Non-pigmented ciliary epithelial cell (primary cell): ENCODE data around the gene ADSL.
"Not testable (repeated sequence)": the region's sequence is repeated elsewhere in the genome, so short reads cannot be mapped to it uniquely, and the experiment has no call there.

ENCODE experiments used
- DNase-seq: peaks from one replicate; pipeline ENCODE4 v3.0.0-alpha.2; 2010; ENCODE audit warnings: low read depth

ADSL gene

DNA sequence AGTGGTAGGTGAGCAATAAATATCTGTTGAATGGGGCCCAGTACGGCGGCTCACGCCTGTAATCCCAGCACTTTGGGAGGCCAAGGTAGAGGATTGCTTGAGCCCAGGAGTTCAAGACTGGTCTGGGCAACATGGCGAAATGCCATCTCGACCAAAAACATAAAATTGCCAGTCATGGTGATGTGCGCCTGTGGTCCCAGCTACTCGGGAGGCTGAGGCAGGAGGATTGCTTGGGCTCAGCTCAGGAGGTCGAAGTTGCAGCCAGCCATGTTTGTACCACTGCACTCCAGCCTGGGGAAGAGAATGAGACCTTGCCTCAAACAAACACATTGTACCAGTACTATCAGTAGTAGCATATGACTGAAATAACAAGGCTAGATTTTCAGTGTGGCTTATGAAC, 28.3 kb downstream of the ADSL start:
- DNase-seq: no peak

DNA sequence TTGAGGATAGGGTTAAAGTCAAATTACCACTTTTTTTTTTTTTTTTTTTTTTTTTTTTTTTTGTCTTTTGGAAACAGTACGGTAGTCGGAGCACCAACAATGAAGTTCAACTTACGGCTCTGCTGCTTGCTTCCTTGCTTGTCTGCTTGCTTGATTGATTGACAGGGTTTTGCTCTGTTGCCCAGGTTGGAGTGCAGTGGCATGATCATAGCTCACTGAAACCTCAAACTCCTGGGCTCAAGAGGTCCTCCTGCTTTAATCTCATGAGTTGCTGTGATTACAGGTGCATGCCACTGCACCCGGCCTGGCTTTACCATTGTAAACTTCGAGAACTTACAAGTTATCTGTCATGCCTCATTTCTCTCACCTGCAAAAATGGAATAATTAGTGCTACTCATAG, 29.8 kb downstream of the ADSL start:
- no peak for DNase-seq

DNA sequence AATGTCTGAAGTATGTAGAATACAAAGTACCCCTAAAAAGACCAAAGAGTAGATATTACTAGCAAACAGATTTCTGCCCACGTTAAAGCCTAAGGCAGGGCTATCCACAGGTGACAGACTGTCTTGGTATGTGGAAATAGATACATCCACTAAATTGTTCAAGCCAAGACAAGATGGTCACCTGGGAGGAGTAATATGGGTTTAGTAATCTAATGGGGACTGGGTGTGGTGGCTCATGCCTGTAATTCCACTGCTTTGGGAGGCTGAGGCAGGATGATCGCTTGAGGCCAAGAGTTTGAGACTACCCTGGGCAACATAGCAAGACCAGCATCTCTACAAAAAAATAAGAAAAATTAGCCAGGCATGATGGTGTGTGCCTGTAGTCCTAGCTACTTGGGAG, 31.6 kb downstream of the ADSL start:
- no peak for DNase-seq

DNA sequence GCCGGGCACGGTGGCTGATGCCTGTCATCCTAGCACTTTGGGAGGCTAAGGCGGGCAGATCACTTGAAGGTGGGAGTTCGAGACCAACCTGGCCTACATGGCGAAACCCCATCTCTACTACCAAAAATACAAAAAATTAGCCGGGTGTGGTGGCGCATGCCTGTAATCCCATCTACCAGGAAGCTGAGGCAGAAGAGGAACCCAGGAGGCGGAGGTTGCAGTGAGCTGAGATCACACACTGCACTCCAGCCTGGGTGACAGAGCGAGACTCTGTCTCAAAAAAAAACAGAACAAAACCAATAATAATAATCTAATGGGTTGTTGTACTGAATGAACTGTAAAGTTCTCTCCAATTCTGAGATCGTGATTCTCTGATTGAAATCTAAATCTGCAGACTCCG, 32.1 kb downstream of the ADSL start:
- not testable (repeated sequence) for DNase-seq

DNA sequence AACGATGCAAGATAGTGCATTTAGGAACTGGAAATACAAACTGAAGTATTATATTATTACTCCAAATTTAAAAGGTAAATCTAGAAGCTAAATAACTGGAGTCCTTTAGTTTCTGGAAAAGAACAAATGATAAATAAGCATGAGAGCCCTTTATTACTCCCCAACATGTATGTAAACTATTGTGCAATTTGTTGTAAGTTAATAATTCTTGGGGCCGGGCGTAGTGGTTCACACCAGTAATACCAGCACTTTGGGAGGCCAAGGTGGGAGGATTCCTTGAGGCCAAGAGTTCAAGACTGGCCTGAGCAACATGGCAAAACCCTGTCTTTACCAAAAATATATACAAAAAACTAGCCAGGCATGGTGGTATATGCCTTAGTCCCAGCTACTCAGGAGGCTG, 35.2 kb downstream of the ADSL start:
- no peak for DNase-seq

DNA sequence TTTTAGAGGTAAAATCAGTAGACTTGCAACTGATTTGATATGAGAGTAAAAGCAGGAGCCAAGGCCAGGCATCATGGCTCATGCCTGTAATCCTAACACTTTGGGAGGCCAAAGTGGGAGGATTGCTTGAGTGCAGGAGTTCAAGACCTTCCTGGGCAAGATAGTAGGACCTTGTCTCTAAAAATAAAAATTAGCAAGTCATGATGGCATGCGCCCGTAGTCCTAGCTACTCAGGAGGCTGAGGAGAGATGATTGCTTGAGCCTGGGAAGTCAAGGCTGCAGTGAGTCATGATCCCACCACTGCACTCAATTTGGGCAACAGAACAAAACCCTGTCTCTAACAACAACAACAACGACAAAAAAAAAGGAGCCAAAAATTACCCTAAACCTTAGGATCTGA, 37.6 kb downstream of the ADSL start:
- DNase-seq: peak; percentile 40

DNA sequence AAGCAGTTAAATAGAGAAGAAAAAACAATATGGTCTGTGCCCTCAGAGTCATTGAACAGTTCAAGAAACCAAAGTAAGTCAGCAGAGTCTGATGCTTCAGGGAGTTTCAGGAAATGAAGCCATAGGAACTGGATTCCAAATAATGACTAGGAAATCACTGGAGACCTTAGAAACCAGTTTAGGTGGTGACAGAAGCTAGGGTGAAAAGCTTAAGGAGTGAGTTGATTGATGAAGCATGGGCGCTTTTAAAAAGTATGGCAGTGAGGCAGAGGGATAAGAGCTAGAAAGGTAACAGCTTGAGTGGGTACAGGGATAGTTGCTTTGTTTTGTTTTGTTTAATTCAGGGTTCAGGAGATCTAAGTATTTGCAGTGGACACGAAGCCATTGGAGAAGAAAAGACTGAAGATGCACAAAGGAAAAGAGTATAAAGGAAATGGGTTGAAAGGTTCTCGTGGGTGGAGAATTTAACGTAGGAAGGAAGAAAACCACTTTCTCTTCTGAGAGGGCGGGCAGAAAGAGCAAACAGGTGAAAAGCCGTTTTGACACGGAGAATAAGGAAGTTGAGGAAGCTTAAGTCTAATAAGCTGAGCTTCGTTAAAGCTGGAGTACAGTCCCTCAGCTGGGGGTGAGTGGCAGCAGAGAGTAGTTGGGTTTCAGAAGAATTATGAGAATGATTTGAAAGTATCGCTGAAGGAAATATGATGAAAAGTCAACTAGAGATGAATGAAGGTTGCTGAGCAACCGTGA, 38.9 kb downstream of the ADSL start:
- no peak for DNase-seq

DNA sequence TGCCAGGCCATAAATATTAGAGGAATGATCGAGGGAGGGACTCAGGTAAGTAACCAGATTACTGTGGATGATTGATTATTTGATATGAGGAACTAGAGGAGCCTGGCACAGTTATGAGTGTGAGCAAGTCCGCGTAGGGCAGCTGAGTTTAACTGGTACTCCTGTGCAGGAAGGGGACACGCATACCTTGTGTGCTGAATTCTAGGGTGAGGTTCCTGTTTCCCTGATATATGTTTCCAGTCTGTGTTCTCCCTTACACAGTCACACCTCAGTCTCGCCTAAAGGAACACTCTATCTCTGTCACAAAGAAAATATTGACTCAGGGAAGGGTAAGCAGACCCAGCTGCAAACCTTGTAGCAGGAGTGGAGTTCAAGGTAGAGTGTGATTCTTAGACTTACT, 41.4 kb downstream of the ADSL start:
- no peak for DNase-seq

DNA sequence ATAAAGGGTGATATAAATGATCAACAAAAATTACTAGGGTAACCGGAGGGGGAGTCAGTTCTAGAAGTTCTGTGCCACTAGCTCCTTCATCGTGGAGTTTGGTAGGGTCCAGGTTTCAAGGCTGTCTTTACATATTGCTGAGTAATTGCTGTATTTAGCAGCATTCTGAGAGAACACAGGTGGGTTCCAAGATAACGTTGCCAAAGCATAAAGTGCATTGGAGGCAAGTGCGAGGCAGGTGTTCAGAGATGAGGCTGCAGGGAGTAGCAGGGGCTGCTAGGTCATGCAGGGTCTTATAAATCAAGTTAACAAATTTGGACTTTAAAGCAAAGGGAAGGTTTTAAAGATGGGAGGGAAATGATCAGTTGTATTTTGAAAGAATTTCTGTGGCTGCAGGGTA, 41.9 kb downstream of the ADSL start:
- no peak for DNase-seq

DNA sequence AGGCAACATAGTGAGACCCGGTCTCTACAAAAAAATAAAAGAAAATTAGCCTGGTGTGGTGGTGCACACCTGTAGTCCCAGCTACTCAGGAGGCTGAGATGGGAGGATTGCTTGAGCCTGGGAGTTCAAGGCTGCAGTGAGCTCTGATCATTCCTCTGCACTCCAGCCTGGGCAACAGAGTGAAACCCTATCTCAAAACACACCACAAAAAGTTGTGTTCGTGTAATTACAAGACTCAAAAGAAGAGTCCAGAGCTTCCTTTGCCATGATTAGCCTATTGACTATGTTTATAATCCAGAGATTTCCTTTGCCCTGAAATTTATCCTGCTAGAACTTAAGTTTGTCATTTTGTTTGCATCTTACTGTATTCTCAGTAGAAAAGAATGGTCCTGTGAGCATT, 45.1 kb downstream of the ADSL start:
- no peak for DNase-seq

DNA sequence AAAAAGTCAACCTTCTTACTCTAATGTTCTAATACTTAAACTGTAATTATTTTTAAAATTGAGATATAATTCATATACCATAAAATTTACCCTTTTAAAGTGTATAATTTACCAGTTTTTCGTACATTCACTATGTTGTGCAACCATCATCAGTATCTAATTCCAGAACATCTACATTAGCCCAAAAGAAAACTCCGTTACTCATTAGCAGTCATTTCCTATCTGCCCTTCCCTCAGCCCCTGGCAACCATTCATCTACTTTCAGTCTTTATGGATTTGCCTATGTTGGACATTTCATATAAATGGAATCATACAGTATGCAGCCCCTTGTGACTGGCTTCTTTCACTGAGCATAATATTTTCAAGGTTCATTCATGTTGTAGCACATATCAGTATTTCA, 46.3 kb downstream of the ADSL start:
- no peak for DNase-seq

DNA sequence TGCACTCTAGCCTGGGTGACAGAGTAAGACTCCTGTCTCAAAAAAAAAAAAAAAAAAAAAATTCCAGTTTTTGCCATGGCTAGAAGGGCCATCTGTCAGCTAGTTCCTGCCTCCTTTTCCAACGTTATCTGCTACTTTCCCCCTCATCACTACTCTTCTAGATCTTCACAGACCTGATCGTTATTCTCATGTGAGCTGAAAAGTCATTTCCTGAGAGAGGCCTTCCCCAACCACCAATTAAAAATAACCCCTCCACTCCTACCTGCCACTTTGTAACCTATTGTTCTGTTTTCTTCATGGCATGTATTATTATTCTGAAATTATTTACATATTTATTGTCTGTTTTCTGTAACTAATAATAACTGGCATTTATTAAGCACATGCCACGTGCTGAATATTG, 48.3 kb downstream of the ADSL start:
- no peak for DNase-seq

DNA sequence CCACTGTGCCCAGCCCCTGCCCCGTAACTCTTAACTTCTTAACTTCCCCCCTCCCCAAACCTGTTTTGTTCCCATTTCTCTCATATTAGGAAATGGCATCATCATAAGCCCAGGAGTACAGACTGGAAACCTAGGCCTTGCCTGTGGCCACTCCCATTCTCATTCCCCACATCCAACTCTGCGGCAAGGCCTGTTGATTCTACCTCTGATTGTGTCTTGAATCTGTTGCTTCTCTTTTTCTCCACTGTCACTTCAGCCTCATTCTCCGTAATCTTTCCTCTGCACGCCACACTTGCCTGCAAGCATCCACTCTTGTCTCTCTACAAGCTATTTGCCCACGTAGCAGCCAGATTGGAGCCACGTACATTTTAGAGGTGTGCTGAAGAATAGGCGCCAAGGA, 49.3 kb downstream of the ADSL start:
- no peak for DNase-seq

DNA sequence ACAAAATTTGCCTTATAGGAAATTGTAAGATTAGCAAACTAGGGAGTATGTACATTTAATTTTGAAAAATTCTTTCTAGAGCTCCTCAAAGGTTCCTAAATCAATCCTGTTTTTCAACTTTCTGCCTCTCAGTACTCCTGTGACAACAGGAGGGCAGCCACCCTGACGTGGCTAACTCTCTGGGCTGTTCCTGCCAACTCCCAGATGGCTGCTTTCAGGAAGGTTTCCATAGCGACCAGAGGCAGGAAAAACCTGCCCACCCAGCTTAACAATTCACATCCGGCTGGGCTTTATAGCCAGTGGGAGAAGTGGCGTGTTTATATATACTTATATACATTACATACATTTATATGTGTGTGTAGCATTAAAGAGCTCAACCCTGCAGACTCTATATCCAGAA, 50.6 kb downstream of the ADSL start:
- DNase-seq: peak; percentile 48

DNA sequence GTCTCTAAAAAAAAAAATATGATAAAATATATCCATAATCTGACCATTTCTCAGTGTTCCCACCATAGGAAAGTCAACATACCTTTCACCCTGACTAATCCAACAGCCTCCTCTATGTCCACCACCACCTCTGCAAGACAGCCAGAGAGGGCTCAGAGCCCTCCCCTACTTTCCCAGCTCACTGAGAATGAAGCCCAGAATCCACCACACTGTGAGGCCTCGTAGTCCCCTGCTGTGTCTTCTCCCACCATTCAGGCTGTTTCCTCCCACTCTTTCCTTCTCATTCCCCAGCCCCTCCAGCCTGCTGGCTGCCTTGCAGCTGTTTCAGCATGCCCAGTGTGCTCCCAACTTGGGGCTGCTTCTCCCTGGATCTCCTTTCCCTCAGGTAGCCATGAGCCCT, 51.1 kb downstream of the ADSL start:
- DNase-seq: peak; percentile 35

DNA sequence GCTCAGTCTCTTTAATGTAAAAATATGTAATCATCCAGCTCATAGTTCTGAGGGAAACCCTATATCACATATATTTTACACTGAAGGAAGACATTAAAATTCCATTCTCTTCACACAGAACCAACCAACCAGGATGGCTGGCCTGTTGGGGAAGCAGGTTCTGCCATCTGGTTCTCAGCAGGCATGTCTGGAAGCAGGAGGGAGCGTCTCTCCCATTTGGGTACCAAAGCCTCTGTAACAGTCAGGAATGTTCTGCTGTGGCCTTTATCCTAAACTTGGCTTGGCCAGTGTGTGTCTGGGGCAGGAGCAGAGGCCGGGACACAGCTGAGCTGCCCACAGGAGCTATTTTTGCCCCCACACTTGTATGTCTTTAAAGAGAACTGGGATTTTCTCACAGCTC, 53.3 kb downstream of the ADSL start:
- DNase-seq: no peak

DNA sequence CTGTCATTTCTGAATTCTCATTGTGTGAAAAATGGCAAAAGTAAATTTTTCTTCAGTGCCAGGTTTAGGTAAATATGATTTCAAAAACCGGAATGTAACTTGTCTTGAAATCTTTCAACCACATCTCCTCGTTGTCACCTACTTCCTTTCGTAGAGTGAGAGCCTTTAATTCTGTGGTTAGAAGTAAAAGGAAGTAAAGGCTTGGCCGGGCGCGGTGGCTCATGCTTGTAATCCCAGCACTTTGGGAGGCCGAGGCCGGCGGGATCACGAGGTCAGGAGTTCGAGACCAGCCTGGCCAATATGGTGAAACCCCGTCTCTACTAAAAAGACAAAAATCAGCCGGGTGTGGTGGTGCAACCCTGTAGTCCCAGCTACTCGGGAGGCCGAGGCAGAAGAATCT, 53.9 kb downstream of the ADSL start:
- no peak for DNase-seq

DNA sequence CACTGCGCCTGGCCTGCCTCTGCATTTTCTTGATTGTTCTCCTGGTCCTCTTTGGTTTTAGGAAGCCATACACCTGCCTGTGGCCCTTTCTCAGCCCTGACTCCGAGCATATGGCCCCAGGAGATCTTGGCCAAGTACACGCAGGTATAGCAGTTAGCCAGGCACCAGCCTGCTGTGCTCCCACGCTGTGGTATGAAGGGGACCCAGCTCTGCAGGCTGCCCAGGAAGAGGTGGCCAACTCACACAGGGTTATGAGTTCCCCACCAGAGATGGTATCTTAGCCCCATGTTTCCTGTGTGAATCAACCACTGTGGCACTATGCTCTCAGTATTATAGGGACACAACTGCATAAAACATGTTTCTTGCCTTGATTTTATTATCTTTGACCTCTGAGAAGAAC, 55.2 kb downstream of the ADSL start:
- DNase-seq: no peak

DNA sequence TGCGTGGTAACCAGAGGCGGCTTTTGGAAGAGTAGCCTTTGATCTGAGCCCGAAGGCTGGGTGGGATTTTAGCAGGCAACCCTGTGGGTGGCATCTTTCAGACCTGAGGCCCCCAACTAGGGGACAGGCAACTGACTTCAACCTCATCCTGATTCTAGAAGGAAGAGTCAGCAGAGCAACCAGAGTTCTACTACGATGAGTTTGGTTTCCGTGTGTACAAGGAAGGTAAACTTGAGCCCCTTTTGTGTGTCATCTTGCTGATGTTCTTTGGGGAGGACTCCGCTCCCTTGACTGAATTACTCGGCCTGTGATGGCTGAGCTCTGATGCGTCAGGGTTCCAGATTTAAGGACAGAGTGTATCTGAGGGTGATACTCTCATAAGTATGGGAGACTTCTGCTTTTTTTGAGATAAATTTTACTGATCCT, 55.7 kb downstream of the ADSL start:
- DNase-seq: no peak

DNA sequence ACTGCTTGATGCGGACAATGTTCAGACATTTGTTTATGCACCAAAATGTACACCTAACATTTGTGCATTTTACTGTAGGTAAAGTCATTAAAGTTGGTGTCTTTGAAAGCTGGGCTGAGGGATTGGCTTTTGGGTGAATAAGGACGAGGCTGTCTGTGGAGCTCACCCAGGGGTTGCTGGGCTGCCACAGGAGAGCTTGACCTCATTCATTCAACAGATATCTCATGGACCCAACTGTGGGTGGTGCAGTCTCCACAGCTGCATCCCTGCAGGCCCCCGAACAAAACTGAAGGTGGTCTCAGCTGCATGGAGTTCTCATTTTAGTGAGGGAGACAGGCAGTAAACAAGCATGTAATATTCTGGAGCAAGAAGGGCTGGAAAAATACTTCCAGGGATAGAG, 56.8 kb downstream of the ADSL start:
- no peak for DNase-seq

DNA sequence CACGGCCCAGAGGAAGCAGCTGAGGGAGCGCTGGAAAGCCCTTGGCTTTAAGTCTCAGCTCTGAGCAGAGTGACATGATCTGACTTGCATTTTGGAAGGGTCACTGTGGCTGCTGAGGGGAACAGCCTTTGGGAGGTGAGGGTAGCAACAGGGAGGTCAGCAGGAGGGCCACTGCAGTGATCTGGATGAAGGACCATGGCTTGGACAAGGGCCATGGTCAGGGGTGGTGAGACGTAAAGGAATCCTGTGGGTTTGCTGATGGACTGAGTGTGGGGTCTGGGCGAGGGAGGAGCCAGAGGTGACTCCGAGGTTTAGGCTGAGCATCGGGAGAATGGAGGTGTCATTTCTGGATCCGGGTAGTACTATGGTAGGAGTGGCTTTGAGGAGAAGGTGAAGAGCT, 57.4 kb downstream of the ADSL start:
- no peak for DNase-seq

DNA sequence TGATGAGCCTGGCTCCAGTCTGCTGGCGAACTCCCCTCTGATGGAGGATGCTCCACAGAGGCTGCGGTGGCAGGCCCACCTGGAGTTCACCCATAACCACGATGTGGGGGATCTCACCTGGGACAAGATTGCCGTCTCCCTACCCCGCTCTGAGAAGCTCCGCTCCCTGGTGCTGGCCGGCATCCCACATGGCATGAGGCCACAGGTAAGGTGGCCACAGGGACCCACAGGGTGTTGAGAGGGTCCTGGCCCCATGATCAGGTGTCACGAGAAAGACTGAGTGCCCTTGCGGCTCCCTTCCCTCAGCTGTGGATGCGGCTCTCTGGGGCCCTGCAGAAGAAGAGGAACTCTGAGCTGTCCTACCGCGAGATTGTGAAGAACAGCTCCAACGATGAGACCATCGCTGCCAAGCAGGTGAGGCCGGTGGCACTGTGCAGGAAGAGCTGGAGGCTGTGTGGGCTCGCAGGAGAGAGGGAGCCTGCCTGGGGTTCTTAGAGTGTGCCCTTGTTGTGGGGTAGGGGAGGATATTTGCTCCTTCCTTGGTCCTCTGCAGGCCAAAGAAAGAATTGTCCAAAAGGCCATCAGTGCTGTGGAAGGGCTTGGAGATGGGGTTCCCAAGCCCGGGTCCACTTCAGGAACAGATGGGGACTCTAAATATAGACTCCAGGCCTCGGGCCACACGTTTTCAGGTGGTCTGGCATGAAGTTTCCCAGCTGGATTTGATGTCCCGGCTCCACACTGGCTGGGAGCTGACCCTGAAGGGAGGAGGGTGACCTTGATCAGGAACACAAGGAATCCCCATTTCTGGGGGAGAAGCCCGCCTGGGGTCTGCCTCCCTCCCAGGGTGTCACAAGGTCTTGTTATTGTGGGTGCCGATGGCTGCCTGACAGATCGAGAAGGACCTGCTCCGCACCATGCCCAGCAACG, 58.2 kb downstream of the ADSL start:
- DNase-seq: no peak
